GM03348 (cell line): Measurements from ENCODE around the gene RNF125.
"Not testable (repeated sequence)": the region's sequence is repeated elsewhere in the genome, so short reads cannot be mapped to it uniquely, and the experiment has no call there.

Source experiments
- DNase-seq: peaks from one replicate; pipeline ENCODE4 v3.0.0; 2012; ENCODE audit warnings: low spot score

Gene RNF125

GRCh38 chr18:32025744-32026143 lies 7.1 kb downstream of the RNF125 start:
- DNase-seq, result no peak

DNA sequence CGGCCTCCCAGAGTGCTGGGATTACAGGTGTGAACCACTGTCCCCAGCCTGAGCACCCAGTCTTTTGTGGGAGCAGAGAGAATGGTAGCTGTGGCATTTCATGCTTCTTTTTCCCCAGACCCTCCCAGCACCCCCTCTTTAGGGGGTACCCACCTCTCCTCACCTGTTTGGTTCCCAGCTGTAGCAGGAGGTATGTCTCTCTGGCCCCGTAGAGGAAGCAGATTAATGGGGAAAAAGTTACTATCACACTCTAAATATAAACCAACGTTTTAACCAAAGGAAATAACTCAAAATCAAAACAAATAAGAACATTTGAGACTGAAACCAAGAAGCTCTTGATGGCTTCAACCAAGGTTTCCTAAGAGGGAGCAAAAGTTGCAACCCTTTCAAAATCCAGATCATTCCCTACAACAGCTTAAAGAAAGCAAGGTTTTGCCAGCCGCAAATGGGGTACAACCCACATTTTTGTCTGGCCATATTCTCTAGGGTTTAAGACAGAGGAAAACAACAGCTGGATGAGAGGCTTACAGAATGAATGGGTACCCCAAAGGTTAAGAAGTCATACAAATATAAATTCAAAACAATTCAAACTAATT lies 8.0 kb downstream of the RNF125 start:
- no peak for DNase-seq

GRCh38 chr18:32029558-32029957 lies 10.9 kb downstream of the RNF125 start:
- no peak for DNase-seq

- DNase-seq, result no peak
Observed at GRCh38 chr18:32032609-32033008, 14.0 kb downstream of the RNF125 start.

- no peak for DNase-seq
Observed at GRCh38 chr18:32036506-32037180, 18.0 kb downstream of the RNF125 start.

DNA sequence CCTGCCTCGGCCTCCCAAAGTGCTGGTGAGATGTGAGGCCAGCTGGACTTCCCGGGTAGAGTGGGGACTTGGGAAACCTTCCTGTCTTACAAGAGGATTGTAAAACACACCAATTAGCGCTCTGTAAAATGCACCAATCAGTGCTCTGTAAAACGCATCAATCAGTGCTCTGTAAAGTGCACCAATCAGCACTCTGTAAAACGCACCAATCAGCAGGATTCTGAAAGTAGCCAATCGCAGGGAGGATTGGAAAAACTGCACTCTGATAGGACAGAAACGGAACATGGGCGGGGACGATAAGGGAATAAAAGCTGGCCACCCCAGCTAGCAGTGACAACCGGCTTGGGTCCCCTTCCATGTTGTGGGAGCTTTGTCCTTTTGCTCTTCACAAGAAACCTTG lies 19.0 kb downstream of the RNF125 start:
- no peak for DNase-seq

GRCh38 chr18:32040936-32041335 lies 22.3 kb downstream of the RNF125 start:
- no peak for DNase-seq

DNA sequence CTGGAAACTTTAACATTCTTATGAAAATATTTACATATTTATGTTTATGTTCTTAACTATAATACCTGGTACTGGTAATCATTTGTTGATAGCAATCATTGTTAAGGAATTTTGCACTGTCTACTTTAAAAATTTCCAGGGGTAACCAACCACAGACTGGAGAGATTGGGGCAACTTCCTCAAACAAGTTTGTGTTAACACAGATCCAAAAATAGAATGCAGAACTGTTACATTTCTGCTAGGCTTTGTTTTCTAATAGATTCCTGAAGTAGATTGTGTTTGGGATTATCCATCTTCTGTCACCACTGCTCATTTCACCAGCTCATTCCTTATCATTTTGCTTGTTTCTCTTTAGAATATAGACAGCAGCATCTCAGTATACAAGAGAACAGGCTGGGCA lies 23.7 kb downstream of the RNF125 start:
- DNase-seq, result no peak

GRCh38 chr18:32048507-32049091 lies 30.0 kb downstream of the RNF125 start:
- peak; percentile 75 for DNase-seq

DNA sequence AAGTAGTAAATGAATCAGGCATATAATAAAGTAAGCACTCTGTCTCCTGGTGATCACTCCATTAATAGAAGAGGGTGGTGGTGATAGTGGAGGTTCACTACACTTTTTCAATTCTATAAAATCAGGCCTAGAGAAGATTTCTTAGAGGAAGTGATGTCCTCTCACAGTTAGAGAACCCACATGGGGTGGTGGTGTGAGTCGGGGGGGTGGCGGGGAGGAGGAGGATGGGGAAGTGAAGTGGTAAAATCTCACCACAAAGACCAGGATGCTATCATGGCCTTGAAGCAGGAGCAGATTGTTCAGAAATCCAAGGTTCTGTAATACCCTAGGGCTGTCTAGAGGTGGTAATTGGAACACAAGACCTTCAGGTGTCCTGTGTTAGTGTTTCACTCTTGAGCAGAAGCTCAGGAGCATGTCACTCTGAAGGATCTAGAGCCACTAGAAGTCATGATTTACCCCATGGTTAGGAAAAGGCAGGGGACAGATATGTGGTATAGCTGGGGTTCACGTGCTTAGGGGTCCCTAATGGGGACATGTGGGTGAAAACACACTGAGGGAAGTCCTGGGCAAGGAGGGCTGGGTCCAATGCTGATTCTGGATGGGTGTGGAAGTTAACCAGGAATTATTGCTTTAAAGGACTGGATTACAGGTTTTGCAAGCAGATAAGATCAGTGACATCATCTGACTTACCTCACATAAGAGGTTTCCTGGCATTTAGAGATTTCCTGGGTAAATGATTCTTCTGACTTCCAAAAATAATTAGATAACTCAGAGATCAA lies 31.0 kb downstream of the RNF125 start:
- no peak for DNase-seq

- no peak for DNase-seq
Observed at GRCh38 chr18:32056613-32057358, 38.2 kb downstream of the RNF125 start.

DNA sequence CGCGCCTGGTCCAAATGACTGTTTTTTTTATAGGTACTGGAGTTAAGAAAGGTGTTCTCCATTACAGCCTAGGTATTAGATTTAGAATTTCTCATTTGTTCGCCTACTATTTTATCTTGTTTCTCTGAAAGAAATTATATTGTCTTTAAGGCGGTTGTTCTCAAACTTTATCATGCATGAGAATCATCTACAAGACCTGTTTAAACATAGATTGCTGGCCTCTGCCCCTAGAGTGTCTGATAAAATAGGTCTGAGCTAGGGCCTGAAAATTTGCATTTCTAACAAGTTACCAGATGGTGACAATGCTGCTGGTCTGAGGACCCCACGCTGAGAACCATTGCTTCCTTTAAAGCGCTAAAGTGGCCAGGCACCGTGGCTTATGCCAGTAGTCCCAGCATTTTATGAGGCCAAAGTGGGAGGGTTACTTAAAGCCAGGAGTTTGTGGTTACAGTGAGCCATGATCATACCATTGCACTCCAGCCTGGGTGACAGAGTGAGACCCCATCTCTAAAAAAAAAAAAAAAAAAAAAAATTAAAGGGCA lies 39.1 kb downstream of the RNF125 start:
- DNase-seq, result no peak

GRCh38 chr18:32060026-32060425 lies 41.4 kb downstream of the RNF125 start:
- no peak for DNase-seq

DNA sequence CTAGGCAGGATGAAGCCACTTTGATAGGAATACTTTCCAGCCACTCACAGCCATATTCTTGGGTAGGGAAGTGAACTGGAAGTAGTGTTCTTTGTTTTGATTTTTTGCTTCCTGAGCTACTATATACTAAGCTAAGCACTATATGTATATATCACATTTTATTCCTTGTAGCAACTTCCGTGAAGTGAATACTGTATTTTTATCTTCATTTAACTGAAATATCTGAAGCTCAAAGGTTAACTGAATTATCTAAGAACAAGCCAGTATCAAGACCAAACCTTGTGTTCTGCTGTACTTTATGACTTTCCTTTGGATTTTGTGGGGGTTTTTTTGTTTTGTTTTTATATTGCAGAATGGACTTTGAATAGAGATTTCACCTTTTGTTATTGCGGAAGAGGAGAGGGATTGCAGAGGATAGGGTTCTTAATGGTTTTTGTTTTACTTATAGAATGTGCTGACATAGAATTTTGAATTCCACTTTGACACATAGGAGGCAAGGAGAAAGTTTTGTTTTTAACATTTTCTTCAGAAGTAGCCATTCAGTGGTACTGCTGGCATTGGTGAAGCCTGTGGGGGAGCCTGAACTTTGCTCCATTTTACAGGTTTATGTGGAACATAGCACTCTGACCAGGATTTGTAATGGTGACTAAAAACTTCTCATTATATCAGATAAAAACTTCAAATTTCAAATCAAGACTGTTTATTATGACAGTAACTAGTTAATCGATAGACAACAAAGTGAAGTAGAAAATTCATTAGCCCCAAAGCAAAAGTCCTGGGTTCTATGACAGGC lies 48.9 kb downstream of the RNF125 start:
- DNase-seq, result no peak

DNA sequence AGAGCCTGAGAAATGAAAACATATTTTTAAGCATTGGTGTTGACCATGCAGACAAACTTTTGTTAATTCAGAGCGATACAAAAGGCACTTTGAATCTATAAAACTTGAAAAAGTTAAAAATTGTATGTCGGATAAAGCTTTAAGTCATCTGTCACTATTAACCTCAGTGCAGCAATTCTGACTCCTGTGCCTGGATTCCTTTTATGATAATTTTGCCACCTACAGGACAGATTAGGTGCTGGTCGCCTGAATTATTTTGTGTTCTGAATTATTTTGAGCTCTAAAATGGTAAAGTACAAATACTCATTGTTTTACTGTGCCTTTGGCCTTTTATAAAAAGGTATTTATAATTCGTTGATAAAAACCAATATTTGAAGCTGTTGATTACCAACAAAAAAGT lies 53.7 kb downstream of the RNF125 start:
- peak; percentile 22 for DNase-seq

DNA sequence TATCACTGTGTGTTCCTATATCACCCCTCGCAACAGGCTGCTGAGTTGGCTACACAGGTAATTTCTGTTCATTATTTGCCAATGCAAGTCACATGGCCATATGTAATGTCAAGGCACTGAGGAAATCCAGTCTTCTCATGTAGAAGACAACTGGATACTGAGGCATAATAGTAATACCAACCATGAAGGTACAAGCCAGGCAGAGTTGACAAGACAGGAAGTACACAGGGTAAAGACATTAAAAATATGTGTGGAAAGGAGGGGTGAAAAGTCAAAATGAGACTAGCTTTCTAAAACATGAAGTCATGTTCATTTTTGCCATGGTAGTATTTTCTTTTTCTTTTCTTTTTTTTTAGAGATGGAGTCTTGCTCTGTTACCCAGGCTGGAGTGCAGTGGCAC lies 55.6 kb downstream of the RNF125 start:
- no peak for DNase-seq

GRCh38 chr18:32078845-32079244 lies 60.2 kb downstream of the RNF125 start:
- DNase-seq, result no peak

DNA sequence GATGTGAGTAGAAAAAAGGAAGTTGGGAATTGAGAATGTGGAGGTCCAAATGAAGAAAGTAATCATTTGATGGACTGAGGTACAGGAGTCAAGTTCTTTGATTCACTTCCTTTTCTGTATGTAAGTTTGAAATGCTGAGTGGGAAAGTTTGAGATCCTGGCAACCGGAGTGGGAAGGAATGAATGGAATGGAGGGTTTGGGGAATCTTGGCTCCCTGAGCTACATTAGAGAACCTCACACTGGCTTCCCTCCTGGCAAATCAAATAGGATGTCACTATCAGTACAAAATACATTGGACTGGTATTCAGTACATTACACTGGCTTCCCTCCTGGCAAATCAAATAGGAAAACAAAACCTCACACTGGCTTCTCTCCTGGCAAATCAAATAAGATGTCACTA lies 63.3 kb downstream of the RNF125 start:
- peak; percentile 42 for DNase-seq

DNA sequence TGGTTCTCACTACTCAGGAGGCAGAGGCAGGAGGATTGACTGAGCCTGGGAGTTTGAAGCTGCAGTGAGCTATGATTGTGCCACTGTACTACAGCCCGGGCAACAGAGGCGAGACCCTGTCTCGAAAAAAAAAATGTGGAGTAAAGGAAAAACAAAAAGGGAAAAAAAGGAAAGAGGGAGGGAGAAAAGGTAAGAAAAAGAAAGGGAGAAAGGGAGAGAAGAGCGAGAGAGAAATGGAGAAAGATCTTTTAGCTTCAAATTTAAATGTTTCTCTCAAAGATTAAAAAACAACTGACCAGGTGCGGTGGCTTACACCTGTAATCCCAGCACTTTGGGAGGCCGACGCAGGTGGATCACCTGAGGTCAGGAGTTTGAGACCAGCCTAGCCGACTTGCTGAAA lies 65.2 kb downstream of the RNF125 start:
- no peak for DNase-seq

- DNase-seq, result peak; percentile 9
Observed at GRCh38 chr18:32086881-32087280, 68.3 kb downstream of the RNF125 start.

DNA sequence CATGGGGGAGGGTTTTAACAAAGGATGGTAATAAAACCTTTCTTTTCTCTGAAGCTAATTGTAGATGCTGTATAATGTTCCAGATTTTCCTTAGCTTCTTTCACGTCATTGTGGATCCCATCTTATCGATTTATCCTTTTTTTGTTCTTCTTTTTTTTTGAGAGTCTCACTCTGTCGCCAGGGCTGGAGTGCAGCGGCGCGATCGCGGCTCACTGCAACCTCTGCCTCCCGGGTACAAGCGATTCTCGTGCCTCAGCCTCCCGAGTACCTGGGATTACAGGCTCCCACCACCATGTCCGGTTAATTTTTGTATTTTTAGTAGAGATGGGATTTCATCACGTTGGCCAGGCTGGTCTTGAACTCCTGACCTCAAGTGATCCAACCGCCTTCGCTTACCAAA lies 72.2 kb downstream of the RNF125 start:
- DNase-seq, result not testable (repeated sequence)
